Panc1 (cell line): ENCODE data around the gene GCKR. TPM values are rescaled to one million over a fixed set of nuclear protein-coding genes. Genes with fewer than 3 reads are reported as not detected.

ENCODE experiments used
- ATAC-seq: fragments of 200-7000 bp; cut with Tn5 transposase; 2 replicates; pipeline ENCODE4 v1.9.1; 2020; ENCODE audit warnings: mild to moderate bottlenecking, moderate library complexity
- BruUV-seq: library from RNA; stranded (reverse); fragments of 400-500 nt; replicated peaks from 2 replicates; lab custom pipeline; 2021; lab: Mats Ljungman, UMichigan
- CTCF ChIA-PET: fragments of 300-600 bp; sonication (Branson Sonifier 250); formaldehyde crosslinking; loops from one replicate; lab custom pipeline; 2022; ENCODE audit warnings: antibody characterized with exemption; lab: Charles Lee
- POLR2A ChIA-PET: fragments of 300-600 bp; sonication (Branson Sonifier 250); formaldehyde crosslinking; loops from one replicate; lab custom pipeline; 2022; ENCODE audit warnings: antibody characterized with exemption; lab: Charles Lee
- DNase-seq: peaks from one replicate; pipeline ENCODE4 v3.0.0-alpha.2; 2010; ENCODE audit warnings: low read depth, low spot score
- H3K27ac ChIP-seq: 2 replicates; pipeline ENCODE4 v1.5.1; 2011; ENCODE audit warnings: mild to moderate bottlenecking, low read length, inconsistent platforms
- H3K27me3 ChIP-seq: fragments of 200-500 bp; sonication (Bioruptor generic); 2 replicates; pipeline ENCODE4 v1.6.0; 2014; ENCODE audit warnings: low read length, inconsistent platforms; ENCODE audit not compliant: control insufficient read depth, insufficient read depth
- H3K36me3 ChIP-seq: fragments of 200-500 bp; sonication (Bioruptor generic); 2 replicates; pipeline ENCODE4 v1.5.1; 2014; ENCODE audit warnings: inconsistent platforms, mild to moderate bottlenecking, low read length, moderate library complexity; ENCODE audit not compliant: control insufficient read depth, insufficient read depth
- H3K4me1 ChIP-seq: 2 replicates; pipeline ENCODE4 v1.5.1; 2011; ENCODE audit warnings: inconsistent platforms, mild to moderate bottlenecking, low read length, moderate library complexity; ENCODE audit not compliant: control insufficient read depth, insufficient read depth
- H3K4me3 ChIP-seq, 2 experiments: 2 replicates each; pipeline ENCODE4 v1.5.1; 2011 to 2012; ENCODE audit warnings: low read depth in 2 of 2, low read length in 2 of 2, mild to moderate bottlenecking in 2 of 2, inconsistent platforms in 1 of 2, moderate library complexity in 1 of 2
- H3K9me3 ChIP-seq: fragments of 200-500 bp; sonication (Bioruptor generic); 2 replicates; pipeline ENCODE4 v1.5.1; 2014; ENCODE audit warnings: low read depth, mild to moderate bottlenecking, inconsistent platforms, low read length, moderate library complexity; ENCODE audit not compliant: control insufficient read depth, insufficient read depth
- POLR2AphosphoS5 ChIP-seq: IDR thresholded peaks from 2 replicates; pipeline ENCODE4 v1.6.1; 2012; ENCODE audit warnings: mild to moderate bottlenecking, low read depth, low read length, moderate library complexity
- REST ChIP-seq, 2 experiments: IDR thresholded peaks; 2 replicates each; pipeline ENCODE4 v1.6.1; 2011 to 2012; ENCODE audit warnings: low read depth in 2 of 2, control low read depth in 1 of 2, low read length in 1 of 2, mild to moderate bottlenecking in 1 of 2, moderate library complexity in 1 of 2; ENCODE audit not compliant: insufficient read depth in 1 of 2
- SIN3A ChIP-seq: IDR thresholded peaks from 2 replicates; pipeline ENCODE4 v1.6.1; 2012; ENCODE audit warnings: low read depth, mild to moderate bottlenecking, low read length, moderate library complexity, borderline replicate concordance; ENCODE audit not compliant: insufficient read depth
- TCF7L2 ChIP-seq: IDR thresholded peaks from 2 replicates; pipeline ENCODE4 v1.6.1; 2011; ENCODE audit warnings: mild to moderate bottlenecking, low read depth, low read length, inconsistent platforms
- in situ Hi-C: cut with HindIII; loops from 2 replicates; pipeline ENCODE4 v1.10.0; 2016; ENCODE audit warnings: low sequenced_read_pairs, low pct_unique_long_range_greater_than_20kb
- intact Hi-C: fragments of 100-400 bp; cut with micrococcal nuclease; formaldehyde crosslinking; loops from one replicate; pipeline ENCODE4 v1.10.0; 2022; ENCODE audit not compliant: unreplicated experiment
- total RNA-seq: library from RNA; stranded (reverse); gene quantifications from one replicate; pipeline ENCODE4 v1.2.1, GENCODE V29; 2021; ENCODE audit not compliant: unreplicated experiment
- TF ChIP-seq, protein P1 (sequence below): fragments of 450-650 bp; IDR thresholded peaks from 2 replicates; pipeline ENCODE4 v1.5.1; 2017; ENCODE audit warnings: mild to moderate bottlenecking

The GCKR gene
- total RNA-seq, 1 experiment from 2014 or later = 0.33 TPM

GRCh38 chr2:27493948-27494283 is 2.7 kb upstream of the GCKR start:
- CTCF ChIA-PET = no interaction called here
- TF ChIP-seq, protein P1, sequence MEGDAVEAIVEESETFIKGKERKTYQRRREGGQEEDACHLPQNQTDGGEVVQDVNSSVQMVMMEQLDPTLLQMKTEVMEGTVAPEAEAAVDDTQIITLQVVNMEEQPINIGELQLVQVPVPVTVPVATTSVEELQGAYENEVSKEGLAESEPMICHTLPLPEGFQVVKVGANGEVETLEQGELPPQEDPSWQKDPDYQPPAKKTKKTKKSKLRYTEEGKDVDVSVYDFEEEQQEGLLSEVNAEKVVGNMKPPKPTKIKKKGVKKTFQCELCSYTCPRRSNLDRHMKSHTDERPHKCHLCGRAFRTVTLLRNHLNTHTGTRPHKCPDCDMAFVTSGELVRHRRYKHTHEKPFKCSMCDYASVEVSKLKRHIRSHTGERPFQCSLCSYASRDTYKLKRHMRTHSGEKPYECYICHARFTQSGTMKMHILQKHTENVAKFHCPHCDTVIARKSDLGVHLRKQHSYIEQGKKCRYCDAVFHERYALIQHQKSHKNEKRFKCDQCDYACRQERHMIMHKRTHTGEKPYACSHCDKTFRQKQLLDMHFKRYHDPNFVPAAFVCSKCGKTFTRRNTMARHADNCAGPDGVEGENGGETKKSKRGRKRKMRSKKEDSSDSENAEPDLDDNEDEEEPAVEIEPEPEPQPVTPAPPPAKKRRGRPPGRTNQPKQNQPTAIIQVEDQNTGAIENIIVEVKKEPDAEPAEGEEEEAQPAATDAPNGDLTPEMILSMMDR = no peak
- TF ChIP-seq POLR2AphosphoS5 (no peak), TCF7L2 (no peak), SIN3A (no peak), REST (IDR thresholded peaks at IDR 0.05; ENCODE audit: insufficient read depth in 1 of 2, low read depth in 2 of 2, low read length in 1 of 2) (no peak)

DNA sequence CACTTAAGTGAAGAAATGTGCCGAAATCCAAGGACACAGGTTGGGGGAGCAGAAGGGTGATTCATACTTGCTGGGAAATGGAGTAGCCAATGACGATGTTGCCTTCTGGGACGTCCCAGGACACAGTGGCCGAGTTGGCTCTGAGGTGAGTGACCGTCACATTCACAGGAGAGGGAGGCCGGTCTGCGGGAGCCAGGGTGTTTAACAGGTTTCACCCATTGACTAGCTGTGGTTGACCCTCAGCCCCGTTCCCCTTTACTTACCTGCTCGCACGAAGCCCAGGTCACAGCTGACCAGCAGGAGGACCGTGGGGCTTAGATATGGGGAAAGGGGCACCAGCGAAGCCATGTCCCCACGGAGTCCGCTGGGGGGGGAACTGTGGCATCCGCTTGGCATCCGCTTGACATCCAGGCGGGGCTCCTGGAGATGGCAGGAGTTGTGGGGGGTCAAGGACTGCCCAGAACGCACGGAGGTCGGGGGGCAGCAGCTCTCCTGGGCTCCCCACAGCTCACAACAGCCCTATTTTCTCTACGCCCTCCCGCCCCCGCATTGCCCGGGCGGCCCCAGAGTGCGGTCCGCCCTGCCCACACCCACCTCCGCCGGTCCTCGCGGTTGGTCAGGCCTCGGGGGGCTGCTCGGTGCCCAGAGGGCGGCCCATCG is 2.2 kb upstream of the GCKR start:
- no TSS peak for BruUV-seq
- DNase-seq (no peak), ATAC-seq (no peak)
- Histone ChIP-seq H3K27me3 (peaks cover 28% of the 10 kb centered on the region), H3K9me3 (no peaks in the 10 kb centered on the region), H3K36me3 (no peaks in the 10 kb centered on the region), H3K27ac (no peak overlapping the region), H3K4me3 (peak overlapping the region; percentile 52 to 64; a peak in 3 of 4 replicates), H3K4me1 (no peaks in the 10 kb centered on the region; the same call in 1 of the 2 replicates)
- in situ Hi-C loops = no loop called here
- intact Hi-C loops = no loop called here
- TF ChIP-seq, protein P1 = no peak
- TF ChIP-seq SIN3A = no peak
- TF ChIP-seq REST (IDR thresholded peaks at IDR 0.05; ENCODE audit: insufficient read depth in 1 of 2, low read depth in 2 of 2, low read length in 1 of 2) = no peak
- no peak for TF ChIP-seq POLR2AphosphoS5
- POLR2A ChIA-PET = no interaction called here
- CTCF ChIA-PET = no interaction called here

More at GRCh38 chr2:27493948-27494283, 2.7 kb upstream of the GCKR start:
- H3K9me3 ChIP-seq = no peaks in the 10 kb centered on the region
- DNase-seq (no peak), ATAC-seq (no peak)
- H3K27me3 ChIP-seq = peaks cover 28% of the 10 kb centered on the region
- intact Hi-C loops = no loop called here
- peaks cover 3% of the 10 kb centered on the region for H3K4me1 ChIP-seq
- in situ Hi-C loops = no loop called here
- no TSS peak for BruUV-seq
- H3K27ac ChIP-seq = no peak overlapping the region
- H3K4me3 ChIP-seq = no peak overlapping the region
- no peaks in the 10 kb centered on the region for H3K36me3 ChIP-seq
- POLR2A ChIA-PET = no interaction called here
